ENCODE data around the gene PREP.
A peak's percentile ranks its signal among the peaks of the same experiment; 100 is the strongest.
"Not testable (repeated sequence)": the region's sequence is repeated elsewhere in the genome, so short reads cannot be mapped to it uniquely, and the experiment has no call there.

The PREP gene

GRCh38 chr6:105429676-105430075 is 26.8 kb upstream of the PREP start:
- no peak for DNase-seq
- H3K9ac ChIP-seq (ENCODE audit: low read length) = no peak overlapping the region
- H3K23ac ChIP-seq (ENCODE audit: low read length) = no peak overlapping the region
- H3K18ac ChIP-seq (ENCODE audit: low read length) = no peak overlapping the region
- H4K8ac ChIP-seq (ENCODE audit: low read depth, low read length) = no peak overlapping the region
- H3K4ac ChIP-seq (ENCODE audit: low read depth, low read length) = no peak overlapping the region
- H4K5ac ChIP-seq (ENCODE audit: low read length) = no peak overlapping the region
- H3K27ac ChIP-seq (ENCODE audit: low read depth, low read length) = no peak overlapping the region
- H3K79me1 ChIP-seq (ENCODE audit: low read length) = no peaks in the 10 kb centered on the region
- H3K27me3 ChIP-seq (ENCODE audit: insufficient read depth, low read length, poor library complexity) = no peaks in the 10 kb centered on the region
- H2AK5ac ChIP-seq (ENCODE audit: low read length) = no peak overlapping the region
- H3K4me3 ChIP-seq (ENCODE audit: low read length) = no peak overlapping the region
- H3K79me2 ChIP-seq (ENCODE audit: control insufficient read depth, insufficient read depth, low read length) = no peaks in the 10 kb centered on the region
- no peak overlapping the region for H3K56ac ChIP-seq (ENCODE audit: low read length)
- no peak overlapping the region for H2BK15ac ChIP-seq (replicated peaks; ENCODE audit: low read depth)
- WGBS (ENCODE audit: extremely low coverage, insufficient coverage, low lambda C conversion rate) = no CpG with 5 or more reads among the region's 4 CpGs
- H2BK5ac ChIP-seq (ENCODE audit: low read length) = no peak overlapping the region
- no peak overlapping the region for H3K4me2 ChIP-seq (ENCODE audit: low read length)
- H3K4me1 ChIP-seq (ENCODE audit: control insufficient read depth, low read depth, low read length) = peaks cover 6% of the 10 kb centered on the region
- no peaks in the 10 kb centered on the region for H3K36me3 ChIP-seq (ENCODE audit: control insufficient read depth, insufficient read depth, low read length)
- H2BK120ac ChIP-seq (ENCODE audit: low read depth, low read length) = no peak overlapping the region

- Histone ChIP-seq H3K4me1 (ENCODE audit: control insufficient read depth, low read depth, low read length) (peaks cover 6% of the 10 kb centered on the region), H3K4me2 (ENCODE audit: low read length) (no peak overlapping the region), H3K4me3 (ENCODE audit: low read length) (no peak overlapping the region), H2BK5ac (ENCODE audit: low read length) (no peak overlapping the region), H4K5ac (ENCODE audit: low read length) (no peak overlapping the region), H3K36me3 (ENCODE audit: control insufficient read depth, insufficient read depth, low read length) (no peaks in the 10 kb centered on the region), H3K27ac (ENCODE audit: low read depth, low read length) (no peak overlapping the region), H2AK5ac (ENCODE audit: low read length) (no peak overlapping the region), H3K4ac (ENCODE audit: low read depth, low read length) (no peak overlapping the region), H3K23ac (ENCODE audit: low read length) (no peak overlapping the region), H3K79me1 (ENCODE audit: low read length) (no peaks in the 10 kb centered on the region), H2BK120ac (ENCODE audit: low read depth, low read length) (no peak overlapping the region), H4K8ac (ENCODE audit: low read depth, low read length) (no peak overlapping the region), H3K56ac (ENCODE audit: low read length) (peak overlapping the region; percentile 18), H2BK15ac (replicated peaks; ENCODE audit: low read depth) (no peak overlapping the region), H3K79me2 (ENCODE audit: control insufficient read depth, insufficient read depth, low read length) (no peaks in the 10 kb centered on the region), H3K18ac (ENCODE audit: low read length) (no peak overlapping the region), H3K27me3 (ENCODE audit: insufficient read depth, low read length, poor library complexity) (no peaks in the 10 kb centered on the region), H3K9ac (ENCODE audit: low read length) (no peak overlapping the region)
- no CpG with 5 or more reads among the region's 5 CpGs for WGBS (ENCODE audit: extremely low coverage, insufficient coverage, low lambda C conversion rate)
- no peak for DNase-seq
Measured at GRCh38 chr6:105428342-105428957, 25.6 kb upstream of the PREP start.

- no CpG with 5 or more reads among the region's 7 CpGs for WGBS (ENCODE audit: extremely low coverage, insufficient coverage, low lambda C conversion rate)
- H2BK15ac ChIP-seq (replicated peaks; ENCODE audit: low read depth) = no peak overlapping the region
- no peaks in the 10 kb centered on the region for H3K79me2 ChIP-seq (ENCODE audit: control insufficient read depth, insufficient read depth, low read length)
- no peak overlapping the region for H3K9ac ChIP-seq (ENCODE audit: low read length)
- no peak overlapping the region for H3K27ac ChIP-seq (ENCODE audit: low read depth, low read length)
- no peak overlapping the region for H2BK120ac ChIP-seq (ENCODE audit: low read depth, low read length)
- peak; percentile 74 for DNase-seq
- no peak overlapping the region for H3K4me3 ChIP-seq (ENCODE audit: low read length)
- no peak overlapping the region for H3K4me2 ChIP-seq (ENCODE audit: low read length)
- no peak overlapping the region for H3K23ac ChIP-seq (ENCODE audit: low read length)
- no peaks in the 10 kb centered on the region for H3K79me1 ChIP-seq (ENCODE audit: low read length)
- no peak overlapping the region for H3K18ac ChIP-seq (ENCODE audit: low read length)
- H4K5ac ChIP-seq (ENCODE audit: low read length) = no peak overlapping the region
- no peaks in the 10 kb centered on the region for H3K27me3 ChIP-seq (ENCODE audit: insufficient read depth, low read length, poor library complexity)
- H2BK5ac ChIP-seq (ENCODE audit: low read length) = no peak overlapping the region
- peaks cover 6% of the 10 kb centered on the region for H3K4me1 ChIP-seq (ENCODE audit: control insufficient read depth, low read depth, low read length)
- no peaks in the 10 kb centered on the region for H3K36me3 ChIP-seq (ENCODE audit: control insufficient read depth, insufficient read depth, low read length)
- H3K56ac ChIP-seq (ENCODE audit: low read length) = no peak overlapping the region
- H3K4ac ChIP-seq (ENCODE audit: low read depth, low read length) = no peak overlapping the region
- no peak overlapping the region for H2AK5ac ChIP-seq (ENCODE audit: low read length)
- no peak overlapping the region for H4K8ac ChIP-seq (ENCODE audit: low read depth, low read length)
Measured at GRCh38 chr6:105424175-105424783, 21.4 kb upstream of the PREP start.

GRCh38 chr6:105416971-105417370 is 14.1 kb upstream of the PREP start:
- not testable (repeated sequence) for H2BK15ac ChIP-seq (replicated peaks; ENCODE audit: low read depth); H4K5ac ChIP-seq (ENCODE audit: low read length); H3K56ac ChIP-seq (ENCODE audit: low read length); H3K36me3 ChIP-seq (ENCODE audit: control insufficient read depth, insufficient read depth, low read length); H4K8ac ChIP-seq (ENCODE audit: low read depth, low read length); H3K79me1 ChIP-seq (ENCODE audit: low read length); DNase-seq; H2BK120ac ChIP-seq (ENCODE audit: low read depth, low read length); H3K9ac ChIP-seq (ENCODE audit: low read length); H3K27ac ChIP-seq (ENCODE audit: low read depth, low read length); H3K79me2 ChIP-seq (ENCODE audit: control insufficient read depth, insufficient read depth, low read length); H3K4me2 ChIP-seq (ENCODE audit: low read length); H3K4me1 ChIP-seq (ENCODE audit: control insufficient read depth, low read depth, low read length); H3K18ac ChIP-seq (ENCODE audit: low read length); H3K4ac ChIP-seq (ENCODE audit: low read depth, low read length); H3K27me3 ChIP-seq (ENCODE audit: insufficient read depth, low read length, poor library complexity); H2AK5ac ChIP-seq (ENCODE audit: low read length); H3K23ac ChIP-seq (ENCODE audit: low read length); H3K4me3 ChIP-seq (ENCODE audit: low read length); H2BK5ac ChIP-seq (ENCODE audit: low read length)
- WGBS (ENCODE audit: extremely low coverage, insufficient coverage, low lambda C conversion rate) = no CpG with 5 or more reads among the region's 2 CpGs

- H3K23ac ChIP-seq (ENCODE audit: low read length) = no peak overlapping the region
- H3K27me3 ChIP-seq (ENCODE audit: insufficient read depth, low read length, poor library complexity) = no peaks in the 10 kb centered on the region
- H3K18ac ChIP-seq (ENCODE audit: low read length) = no peak overlapping the region
- H2BK15ac ChIP-seq (replicated peaks; ENCODE audit: low read depth) = no peak overlapping the region
- H4K5ac ChIP-seq (ENCODE audit: low read length) = no peak overlapping the region
- no peaks in the 10 kb centered on the region for H3K36me3 ChIP-seq (ENCODE audit: control insufficient read depth, insufficient read depth, low read length)
- no CpG with 5 or more reads among the region's 1 CpG for WGBS (ENCODE audit: extremely low coverage, insufficient coverage, low lambda C conversion rate)
- no peak overlapping the region for H3K27ac ChIP-seq (ENCODE audit: low read depth, low read length)
- no peak overlapping the region for H2BK120ac ChIP-seq (ENCODE audit: low read depth, low read length)
- no peak overlapping the region for H3K4me2 ChIP-seq (ENCODE audit: low read length)
- no peak overlapping the region for H3K56ac ChIP-seq (ENCODE audit: low read length)
- no peaks in the 10 kb centered on the region for H3K79me2 ChIP-seq (ENCODE audit: control insufficient read depth, insufficient read depth, low read length)
- H3K4me1 ChIP-seq (ENCODE audit: control insufficient read depth, low read depth, low read length) = no peaks in the 10 kb centered on the region
- no peak overlapping the region for H2AK5ac ChIP-seq (ENCODE audit: low read length)
- H3K79me1 ChIP-seq (ENCODE audit: low read length) = no peaks in the 10 kb centered on the region
- no peak for DNase-seq
- H4K8ac ChIP-seq (ENCODE audit: low read depth, low read length) = no peak overlapping the region
- H3K4me3 ChIP-seq (ENCODE audit: low read length) = no peak overlapping the region
- H2BK5ac ChIP-seq (ENCODE audit: low read length) = no peak overlapping the region
- H3K9ac ChIP-seq (ENCODE audit: low read length) = no peak overlapping the region
- H3K4ac ChIP-seq (ENCODE audit: low read depth, low read length) = no peak overlapping the region
Measured at GRCh38 chr6:105409734-105410133, 6.9 kb upstream of the PREP start.

Measured in mesendoderm (in vitro differentiated cells).